ENCODE data around the gene CBLL1. TPM values are rescaled to one million over a fixed set of nuclear protein-coding genes. Genes with fewer than 3 reads are reported as not detected.
A peak's percentile ranks its signal among the peaks of the same experiment; 100 is the strongest.

The CBLL1 gene
- total RNA-seq, 2 experiments from 2014 or later = 36.9 to 57.9 TPM

- Mint-ChIP-seq H3K36me3 (ENCODE audit: low read depth) (peaks cover 23% of the 10 kb centered on the region), H3K9me3 (ENCODE audit: low read depth) (no peaks in the 10 kb centered on the region), H3K27me3 (no peaks in the 10 kb centered on the region), H3K4me3 (peak overlapping the region; percentile 88), H3K4me1 (peaks cover 47% of the 10 kb centered on the region), H3K27ac (peak overlapping the region; percentile 100)
- ATAC-seq (no peak), DNase-seq (no peak)
- intact Hi-C loops (cut with DNase I, micrococcal nuclease) = loop anchor here in 1 of 2 experiments (10.0 kb wide), 1 partner anchor 1631 kb away; the partner anchor contains the start of gene SYPL1
- CTCF ChIA-PET = interaction anchor here (0.9 to 1.9 kb wide), 7 partner anchors 10 to 158 kb away, joined by 3 to 10 read pairs (median 5); no protein-coding TSS in a partner anchor
- POLR2A ChIA-PET = interaction anchor here (1.3 kb wide), 1 partner anchor 129 kb away, joined by 3 read pairs; no protein-coding TSS in a partner anchor
These were observed 2.1 kb downstream of the CBLL1 start for GRCh38 chr7:107746006-107746405.

- intact Hi-C loops (cut with DNase I, micrococcal nuclease) = no loop called here
- H3K27me3 Mint-ChIP-seq = no peaks in the 10 kb centered on the region
These were observed 7.2 kb downstream of the CBLL1 start for GRCh38 chr7:107751113-107751512.

GRCh38 chr7:107754642-107755041 lies 10.7 kb downstream of the CBLL1 start:
- peaks cover 10% of the 10 kb centered on the region for H3K4me1 Mint-ChIP-seq
- DNase-seq = no peak
- ChIA-PET CTCF (no interaction called here), POLR2A (no interaction called here)
- intact Hi-C loops (cut with DNase I, micrococcal nuclease) = no loop called here
- H3K9me3 Mint-ChIP-seq (ENCODE audit: low read depth) = no peaks in the 10 kb centered on the region
- H3K27me3 Mint-ChIP-seq = no peaks in the 10 kb centered on the region
- H3K4me3 Mint-ChIP-seq = no peak overlapping the region
- no peak for ATAC-seq
- peak overlapping the region; percentile 13 for H3K27ac Mint-ChIP-seq
- peaks cover 71% of the 10 kb centered on the region for H3K36me3 Mint-ChIP-seq (ENCODE audit: low read depth)

More at GRCh38 chr7:107751113-107751512, 7.2 kb downstream of the CBLL1 start:
- Mint-ChIP-seq H3K4me1 (peaks cover 30% of the 10 kb centered on the region), H3K27ac (no peak overlapping the region), H3K9me3 (ENCODE audit: low read depth) (no peaks in the 10 kb centered on the region), H3K4me3 (no peak overlapping the region), H3K36me3 (ENCODE audit: low read depth) (peaks cover 47% of the 10 kb centered on the region)
- DNase-seq (no peak), ATAC-seq (no peak)
- POLR2A ChIA-PET = interaction anchor here (0.5 kb wide), 1 partner anchor 985 kb away, joined by 4 read pairs; no protein-coding TSS in a partner anchor
- CTCF ChIA-PET = no interaction called here

GRCh38 chr7:107758667-107759066 lies 14.7 kb downstream of the CBLL1 start:
- H3K4me3 Mint-ChIP-seq = no peak overlapping the region
- peaks cover 46% of the 10 kb centered on the region for H3K36me3 Mint-ChIP-seq (ENCODE audit: low read depth)
- ATAC-seq = no peak
- H3K4me1 Mint-ChIP-seq = peaks cover 3% of the 10 kb centered on the region
- intact Hi-C loops (cut with DNase I, micrococcal nuclease) = no loop called here
- H3K9me3 Mint-ChIP-seq (ENCODE audit: low read depth) = no peaks in the 10 kb centered on the region
- ChIA-PET POLR2A (no interaction called here), CTCF (interaction anchor here (1.1 to 1.7 kb wide), 2 partner anchors 117 to 119 kb away, joined by 4 to 6 read pairs; no protein-coding TSS in a partner anchor)
- DNase-seq = no peak
- H3K27me3 Mint-ChIP-seq = no peaks in the 10 kb centered on the region
- H3K27ac Mint-ChIP-seq = peak overlapping the region; percentile 33

- H3K4me1 Mint-ChIP-seq = peaks cover 25% of the 10 kb centered on the region
- H3K36me3 Mint-ChIP-seq (ENCODE audit: low read depth) = no peaks in the 10 kb centered on the region
- H3K27ac Mint-ChIP-seq = no peak overlapping the region
- ChIA-PET CTCF (interaction anchor here (0.7 kb wide), 1 partner anchor 115 kb away, joined by 3 read pairs; no protein-coding TSS in a partner anchor), POLR2A (no interaction called here)
- H3K9me3 Mint-ChIP-seq (ENCODE audit: low read depth) = no peaks in the 10 kb centered on the region
- ATAC-seq (no peak), DNase-seq (no peak)
- intact Hi-C loops (cut with DNase I, micrococcal nuclease) = no loop called here
- H3K4me3 Mint-ChIP-seq = no peak overlapping the region
- no peaks in the 10 kb centered on the region for H3K27me3 Mint-ChIP-seq
These were observed 23.4 kb downstream of the CBLL1 start for GRCh38 chr7:107767391-107767790.

- Mint-ChIP-seq H3K4me1 (peaks cover 29% of the 10 kb centered on the region), H3K27ac (no peak overlapping the region), H3K36me3 (ENCODE audit: low read depth) (no peaks in the 10 kb centered on the region), H3K9me3 (ENCODE audit: low read depth) (no peaks in the 10 kb centered on the region), H3K27me3 (no peaks in the 10 kb centered on the region), H3K4me3 (no peak overlapping the region)
- ATAC-seq (peak; percentile 47), DNase-seq (no peak)
- intact Hi-C loops (cut with DNase I, micrococcal nuclease) = no loop called here
- POLR2A ChIA-PET = no interaction called here
- CTCF ChIA-PET = no interaction called here
These were observed 24.3 kb downstream of the CBLL1 start for GRCh38 chr7:107768263-107768662.

GRCh38 chr7:107773027-107773426 lies 29.1 kb downstream of the CBLL1 start:
- no peak for DNase-seq
- CTCF ChIA-PET = no interaction called here
- Mint-ChIP-seq H3K9me3 (ENCODE audit: low read depth) (no peaks in the 10 kb centered on the region), H3K27me3 (no peaks in the 10 kb centered on the region), H3K27ac (no peak overlapping the region), H3K4me3 (no peak overlapping the region), H3K36me3 (ENCODE audit: low read depth) (no peaks in the 10 kb centered on the region), H3K4me1 (peaks cover 12% of the 10 kb centered on the region)
- POLR2A ChIA-PET = no interaction called here
- no peak for ATAC-seq
- intact Hi-C loops (cut with DNase I, micrococcal nuclease) = no loop called here

DNA sequence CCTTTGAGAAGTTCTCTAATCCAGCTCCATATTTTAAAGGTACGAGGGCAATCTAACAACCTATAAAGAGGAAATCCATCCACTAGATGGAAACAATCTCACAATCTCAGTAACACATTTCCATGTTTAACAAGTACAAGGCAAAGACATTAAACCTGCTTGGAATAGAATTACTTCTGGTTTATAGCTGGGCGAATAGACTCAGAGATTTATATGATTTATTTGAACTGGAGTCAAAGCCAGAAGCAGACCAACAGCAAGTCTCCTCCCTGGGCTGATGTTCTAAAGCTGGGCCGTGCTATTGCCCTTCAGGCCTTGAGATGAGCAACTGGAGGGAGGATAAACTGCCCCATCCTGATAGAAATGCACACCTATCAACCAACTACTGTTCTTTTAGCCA lies 33.8 kb downstream of the CBLL1 start:
- H3K27me3 Mint-ChIP-seq = no peaks in the 10 kb centered on the region
- intact Hi-C loops (cut with DNase I, micrococcal nuclease) = no loop called here
- H3K4me3 Mint-ChIP-seq = no peak overlapping the region
- DNase-seq (no peak), ATAC-seq (no peak)
- no peak overlapping the region for H3K27ac Mint-ChIP-seq
- no peaks in the 10 kb centered on the region for H3K9me3 Mint-ChIP-seq (ENCODE audit: low read depth)
- peaks cover 2% of the 10 kb centered on the region for H3K4me1 Mint-ChIP-seq
- no peaks in the 10 kb centered on the region for H3K36me3 Mint-ChIP-seq (ENCODE audit: low read depth)
- CTCF ChIA-PET = no interaction called here
- POLR2A ChIA-PET = interaction anchor here (0.6 kb wide), 1 partner anchor 118 kb away, joined by 3 read pairs; no protein-coding TSS in a partner anchor

GRCh38 chr7:107778283-107778682 lies 34.3 kb downstream of the CBLL1 start:
- H3K27ac Mint-ChIP-seq = no peak overlapping the region
- DNase-seq = no peak
- no peak overlapping the region for H3K4me3 Mint-ChIP-seq
- H3K36me3 Mint-ChIP-seq (ENCODE audit: low read depth) = no peaks in the 10 kb centered on the region
- no peak for ATAC-seq
- H3K27me3 Mint-ChIP-seq = no peaks in the 10 kb centered on the region
- intact Hi-C loops (cut with DNase I, micrococcal nuclease) = no loop called here
- ChIA-PET CTCF (interaction anchor here (0.8 to 1.2 kb wide), 2 partner anchors 10 to 39 kb away, joined by 3 to 4 read pairs; no protein-coding TSS in a partner anchor), POLR2A (no interaction called here)
- H3K4me1 Mint-ChIP-seq = no peaks in the 10 kb centered on the region
- H3K9me3 Mint-ChIP-seq (ENCODE audit: low read depth) = no peaks in the 10 kb centered on the region

GRCh38 chr7:107779647-107780099 lies 35.7 kb downstream of the CBLL1 start:
- intact Hi-C loops (cut with DNase I, micrococcal nuclease) = no loop called here
- ATAC-seq = no peak

GRCh38 chr7:107782374-107782773 lies 38.4 kb downstream of the CBLL1 start:
- no peaks in the 10 kb centered on the region for H3K36me3 Mint-ChIP-seq (ENCODE audit: low read depth)
- intact Hi-C loops (cut with DNase I, micrococcal nuclease) = no loop called here
- CTCF ChIA-PET = no interaction called here
- no peaks in the 10 kb centered on the region for H3K27me3 Mint-ChIP-seq
- DNase-seq (no peak), ATAC-seq (no peak)
- peaks cover 21% of the 10 kb centered on the region for H3K4me1 Mint-ChIP-seq
- no peak overlapping the region for H3K27ac Mint-ChIP-seq
- H3K4me3 Mint-ChIP-seq = no peak overlapping the region
- POLR2A ChIA-PET = no interaction called here
- H3K9me3 Mint-ChIP-seq (ENCODE audit: low read depth) = no peaks in the 10 kb centered on the region

More at GRCh38 chr7:107779647-107780099, 35.7 kb downstream of the CBLL1 start:
- Mint-ChIP-seq H3K9me3 (ENCODE audit: low read depth) (no peaks in the 10 kb centered on the region), H3K36me3 (ENCODE audit: low read depth) (no peaks in the 10 kb centered on the region), H3K27ac (no peak overlapping the region), H3K4me3 (no peak overlapping the region), H3K4me1 (peaks cover under 1% of the 10 kb centered on the region), H3K27me3 (no peaks in the 10 kb centered on the region)
- ChIA-PET CTCF (interaction anchor here (1.0 kb wide), 1 partner anchor 100 kb away, joined by 3 read pairs; no protein-coding TSS in a partner anchor), POLR2A (no interaction called here)
- no peak for DNase-seq

- Mint-ChIP-seq H3K4me1 (peaks cover 21% of the 10 kb centered on the region), H3K27me3 (no peaks in the 10 kb centered on the region), H3K36me3 (ENCODE audit: low read depth) (no peaks in the 10 kb centered on the region), H3K9me3 (ENCODE audit: low read depth) (no peaks in the 10 kb centered on the region), H3K4me3 (no peak overlapping the region), H3K27ac (no peak overlapping the region)
- no peak for DNase-seq
- ATAC-seq = no peak
- CTCF ChIA-PET = interaction anchor here (1.0 kb wide), 1 partner anchor 96 kb away, joined by 3 read pairs; no protein-coding TSS in a partner anchor
- intact Hi-C loops (cut with DNase I, micrococcal nuclease) = no loop called here
- POLR2A ChIA-PET = no interaction called here
These were observed 39.7 kb downstream of the CBLL1 start for GRCh38 chr7:107783648-107784047.

Measured in activated CD4-positive, alpha-beta T cell treated with anti-CD3 and anti-CD28 coated beads for 36 hours (primary cell).